ENCODE results near the gene MB21D2.

The MB21D2 gene

GRCh38 chr3:192890347-192891335 is 27.0 kb downstream of the MB21D2 start:
- CTCF ChIA-PET: interaction anchor here (0.6 kb wide), 1 partner anchor 75 kb away, joined by 4 read pairs; no protein-coding TSS in a partner anchor
- no peaks in the 10 kb centered on the region for H3K36me3 ChIP-seq (ENCODE audit: control insufficient read depth in 2 of 2, insufficient read depth in 1 of 2, low read length in 2 of 2)
- H3K4me3 ChIP-seq (ENCODE audit: low read depth, low read length): no peak overlapping the region
- peaks cover 20% of the 10 kb centered on the region for H3K4me1 ChIP-seq (ENCODE audit: control insufficient read depth, insufficient read depth, low read length)
- H3K9me3 ChIP-seq (ENCODE audit: control insufficient read depth, insufficient read depth, low read depth, low read length): no peaks in the 10 kb centered on the region
- no peak overlapping the region for H3K27ac ChIP-seq (ENCODE audit: extremely low read depth, low read depth, low read length)
- POLR2A ChIA-PET: no interaction called here
- TF ChIP-seq, protein P1, sequence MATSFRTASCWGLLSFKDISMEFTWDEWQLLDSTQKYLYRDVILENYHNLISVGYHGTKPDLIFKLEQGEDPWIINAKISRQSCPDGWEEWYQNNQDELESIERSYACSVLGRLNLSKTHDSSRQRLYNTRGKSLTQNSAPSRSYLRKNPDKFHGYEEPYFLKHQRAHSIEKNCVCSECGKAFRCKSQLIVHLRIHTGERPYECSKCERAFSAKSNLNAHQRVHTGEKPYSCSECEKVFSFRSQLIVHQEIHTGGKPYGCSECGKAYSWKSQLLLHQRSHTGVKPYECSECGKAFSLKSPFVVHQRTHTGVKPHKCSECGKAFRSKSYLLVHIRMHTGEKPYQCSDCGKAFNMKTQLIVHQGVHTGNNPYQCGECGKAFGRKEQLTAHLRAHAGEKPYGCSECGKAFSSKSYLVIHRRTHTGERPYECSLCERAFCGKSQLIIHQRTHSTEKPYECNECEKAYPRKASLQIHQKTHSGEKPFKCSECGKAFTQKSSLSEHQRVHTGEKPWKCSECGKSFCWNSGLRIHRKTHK (tag by site-specific recombination; IDR thresholded peaks at IDR 0.05): no peak
- no peak for TF ChIP-seq SALL2 (tag by site-specific recombination; IDR thresholded peaks at IDR 0.05; ENCODE audit: borderline replicate concordance)
- no peak for TF ChIP-seq ZNF585B (tag by site-specific recombination; IDR thresholded peaks at IDR 0.05)
- no peak for TF ChIP-seq ZNF280C (tag by site-specific recombination; IDR thresholded peaks at IDR 0.05)
- TF ChIP-seq ZNF404 (tag by site-specific recombination; IDR thresholded peaks at IDR 0.05): no peak
- TF ChIP-seq, protein P2, sequence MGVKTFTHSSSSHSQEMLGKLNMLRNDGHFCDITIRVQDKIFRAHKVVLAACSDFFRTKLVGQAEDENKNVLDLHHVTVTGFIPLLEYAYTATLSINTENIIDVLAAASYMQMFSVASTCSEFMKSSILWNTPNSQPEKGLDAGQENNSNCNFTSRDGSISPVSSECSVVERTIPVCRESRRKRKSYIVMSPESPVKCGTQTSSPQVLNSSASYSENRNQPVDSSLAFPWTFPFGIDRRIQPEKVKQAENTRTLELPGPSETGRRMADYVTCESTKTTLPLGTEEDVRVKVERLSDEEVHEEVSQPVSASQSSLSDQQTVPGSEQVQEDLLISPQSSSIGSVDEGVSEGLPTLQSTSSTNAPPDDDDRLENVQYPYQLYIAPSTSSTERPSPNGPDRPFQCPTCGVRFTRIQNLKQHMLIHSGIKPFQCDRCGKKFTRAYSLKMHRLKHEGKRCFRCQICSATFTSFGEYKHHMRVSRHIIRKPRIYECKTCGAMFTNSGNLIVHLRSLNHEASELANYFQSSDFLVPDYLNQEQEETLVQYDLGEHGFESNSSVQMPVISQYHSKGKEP (tag by site-specific recombination; IDR thresholded peaks at IDR 0.05): no peak
- no peak for TF ChIP-seq ZNF843 (tag by site-specific recombination; IDR thresholded peaks at IDR 0.05)
- no peak for TF ChIP-seq ZNF302 (tag by site-specific recombination; IDR thresholded peaks at IDR 0.05; ENCODE audit: low read depth)
- TF ChIP-seq ZNF660 (tag by site-specific recombination; IDR thresholded peaks at IDR 0.05): peak; percentile 22; the same call in 1 of the 2 replicates
- TF ChIP-seq ZBTB8A (tag by site-specific recombination; IDR thresholded peaks at IDR 0.05): no peak
- TF ChIP-seq ATF2 (tag by site-specific recombination; IDR thresholded peaks at IDR 0.05; ENCODE audit: low read depth): peak; percentile 90
- no peak for TF ChIP-seq ZNF514 (tag by site-specific recombination; IDR thresholded peaks at IDR 0.05)
- peak; percentile 81 for TF ChIP-seq ZBTB17 (tag by site-specific recombination; IDR thresholded peaks at IDR 0.05)
- no peak for TF ChIP-seq KLF16 (tag by site-specific recombination; IDR thresholded peaks at IDR 0.05)
- no peak for TF ChIP-seq OSR2 (tag by site-specific recombination; IDR thresholded peaks at IDR 0.05)
- TF ChIP-seq, protein P3, sequence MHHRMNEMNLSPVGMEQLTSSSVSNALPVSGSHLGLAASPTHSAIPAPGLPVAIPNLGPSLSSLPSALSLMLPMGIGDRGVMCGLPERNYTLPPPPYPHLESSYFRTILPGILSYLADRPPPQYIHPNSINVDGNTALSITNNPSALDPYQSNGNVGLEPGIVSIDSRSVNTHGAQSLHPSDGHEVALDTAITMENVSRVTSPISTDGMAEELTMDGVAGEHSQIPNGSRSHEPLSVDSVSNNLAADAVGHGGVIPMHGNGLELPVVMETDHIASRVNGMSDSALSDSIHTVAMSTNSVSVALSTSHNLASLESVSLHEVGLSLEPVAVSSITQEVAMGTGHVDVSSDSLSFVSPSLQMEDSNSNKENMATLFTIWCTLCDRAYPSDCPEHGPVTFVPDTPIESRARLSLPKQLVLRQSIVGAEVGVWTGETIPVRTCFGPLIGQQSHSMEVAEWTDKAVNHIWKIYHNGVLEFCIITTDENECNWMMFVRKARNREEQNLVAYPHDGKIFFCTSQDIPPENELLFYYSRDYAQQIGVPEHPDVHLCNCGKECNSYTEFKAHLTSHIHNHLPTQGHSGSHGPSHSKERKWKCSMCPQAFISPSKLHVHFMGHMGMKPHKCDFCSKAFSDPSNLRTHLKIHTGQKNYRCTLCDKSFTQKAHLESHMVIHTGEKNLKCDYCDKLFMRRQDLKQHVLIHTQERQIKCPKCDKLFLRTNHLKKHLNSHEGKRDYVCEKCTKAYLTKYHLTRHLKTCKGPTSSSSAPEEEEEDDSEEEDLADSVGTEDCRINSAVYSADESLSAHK (tag by site-specific recombination; IDR thresholded peaks at IDR 0.05): no peak
- TF ChIP-seq GLIS1 (tag by site-specific recombination; IDR thresholded peaks at IDR 0.05): no peak
- TF ChIP-seq SP7 (tag by site-specific recombination; IDR thresholded peaks at IDR 0.05): 0 out of 2 replicates have a peak, but pooled peaks have one; percentile 13
- no peak for TF ChIP-seq ZNF664 (tag by site-specific recombination; IDR thresholded peaks at IDR 0.05)
- TF ChIP-seq, protein P4, sequence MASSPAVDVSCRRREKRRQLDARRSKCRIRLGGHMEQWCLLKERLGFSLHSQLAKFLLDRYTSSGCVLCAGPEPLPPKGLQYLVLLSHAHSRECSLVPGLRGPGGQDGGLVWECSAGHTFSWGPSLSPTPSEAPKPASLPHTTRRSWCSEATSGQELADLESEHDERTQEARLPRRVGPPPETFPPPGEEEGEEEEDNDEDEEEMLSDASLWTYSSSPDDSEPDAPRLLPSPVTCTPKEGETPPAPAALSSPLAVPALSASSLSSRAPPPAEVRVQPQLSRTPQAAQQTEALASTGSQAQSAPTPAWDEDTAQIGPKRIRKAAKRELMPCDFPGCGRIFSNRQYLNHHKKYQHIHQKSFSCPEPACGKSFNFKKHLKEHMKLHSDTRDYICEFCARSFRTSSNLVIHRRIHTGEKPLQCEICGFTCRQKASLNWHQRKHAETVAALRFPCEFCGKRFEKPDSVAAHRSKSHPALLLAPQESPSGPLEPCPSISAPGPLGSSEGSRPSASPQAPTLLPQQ (tag by site-specific recombination; IDR thresholded peaks at IDR 0.05): no peak
- TF ChIP-seq ZNF202 (tag by site-specific recombination; IDR thresholded peaks at IDR 0.05; ENCODE audit: borderline replicate concordance): no peak
- TF ChIP-seq ZFP37 (tag by site-specific recombination; IDR thresholded peaks at IDR 0.05): no peak
- no peak for TF ChIP-seq ZIC2 (tag by site-specific recombination; IDR thresholded peaks at IDR 0.05)
- TF ChIP-seq ZNF600 (tag by site-specific recombination; IDR thresholded peaks at IDR 0.05): peak; percentile 81
- no peak for TF ChIP-seq ZBTB7A (tag by site-specific recombination; IDR thresholded peaks at IDR 0.05; ENCODE audit: low read depth)

Data from HEK293 (cell line).